ENCODE results near the gene COG5.
A peak's percentile ranks its signal among the peaks of the same experiment; 100 is the strongest.

COG5 gene

DNA sequence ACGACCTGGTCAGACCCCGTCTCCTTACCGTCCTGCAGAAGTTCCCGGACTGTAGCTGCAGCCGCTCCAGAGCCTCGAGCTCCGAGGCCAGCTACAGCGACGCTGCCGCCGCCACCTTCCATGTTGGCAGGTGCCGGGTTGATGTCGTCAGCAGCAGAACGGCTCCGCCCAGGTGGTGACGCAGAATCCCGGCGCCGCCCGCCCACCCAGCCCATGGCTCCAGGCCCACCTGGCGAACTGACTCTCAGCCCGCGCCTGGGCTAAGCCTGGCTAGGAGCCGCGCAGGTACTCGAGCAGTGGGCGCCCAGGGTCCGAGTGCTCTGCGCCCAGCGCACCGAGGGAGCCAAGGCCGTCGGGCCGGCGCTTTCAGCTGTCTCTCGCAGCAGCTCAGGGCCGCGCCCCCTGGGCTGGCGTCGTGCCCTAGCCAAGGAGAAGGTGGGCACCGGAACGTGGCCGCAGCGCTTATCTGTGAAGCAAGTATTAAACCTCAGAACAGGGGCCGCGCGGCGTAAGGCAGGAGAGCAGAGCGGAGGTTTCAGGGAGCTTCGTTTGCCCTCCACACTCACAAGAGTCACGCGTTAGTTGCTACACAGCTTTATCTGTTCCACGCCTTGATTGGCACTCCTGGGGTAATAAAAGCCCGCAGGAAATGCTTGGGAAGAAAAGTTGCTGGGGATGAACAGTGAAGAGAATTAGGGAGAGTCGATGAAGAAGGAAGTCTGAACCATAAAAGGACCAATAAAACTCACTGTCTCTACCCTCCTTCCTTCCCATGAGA, at the start of gene COG5, which contains the start of gene DUS4L:
Gene COG5 (minus strand): TSS at position 146 of the 778 bp plus-strand sequence. CDS start 24 bp downstream, at position 122.
Gene DUS4L (plus strand): TSS at position 197 of the 778 bp plus-strand sequence. CDS start 3,100 bp downstream, outside the sequence.
- peak within 1 kb of the TSS; percentile 38 for H3K9ac ChIP-seq

DNA sequence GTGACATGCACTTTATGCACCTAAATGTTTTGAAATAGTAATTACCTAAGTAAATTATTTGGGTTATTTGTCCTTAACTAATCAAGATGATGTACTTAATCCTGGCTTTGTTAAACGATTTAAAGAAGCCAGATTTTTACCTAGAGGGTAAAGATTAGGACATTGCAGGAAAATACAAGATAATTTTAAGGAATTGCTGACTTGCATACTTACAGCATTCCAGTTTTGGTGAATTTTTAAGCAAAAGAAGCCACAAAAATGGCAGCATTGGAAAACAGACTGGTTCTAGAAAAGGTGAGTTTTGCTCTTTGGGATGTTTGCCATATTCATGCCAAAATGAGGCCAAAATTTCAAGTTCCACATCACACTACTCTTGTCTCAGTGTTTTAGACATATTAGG, 49.7 kb upstream of the COG5 start:
- H3K27me3 ChIP-seq (ENCODE audit: control insufficient read depth, insufficient read depth, low read length), result no peaks in the 10 kb centered on the region
- no peaks in the 10 kb centered on the region for H3K36me3 ChIP-seq (ENCODE audit: control insufficient read depth, insufficient read depth, low read length)
- no peak overlapping the region for H2AFZ ChIP-seq
- no peak overlapping the region for H3K27ac ChIP-seq
- no peak overlapping the region for H3K9ac ChIP-seq
- peaks cover 6% of the 10 kb centered on the region for H3K4me1 ChIP-seq
- no peak for TF ChIP-seq CTCF (IDR thresholded peaks at IDR 0.05)
- no peaks in the 10 kb centered on the region for H3K9me3 ChIP-seq (ENCODE audit: control insufficient read depth, low read length)
- no peak overlapping the region for H3K4me3 ChIP-seq (ENCODE audit: low read depth, low read length)
- no peaks in the 10 kb centered on the region for H3K79me2 ChIP-seq
- H3K4me2 ChIP-seq (ENCODE audit: low read length), result no peak overlapping the region

More for the DNA sequence above, at the start of gene COG5, which contains the start of gene DUS4L:
- Histone ChIP-seq H3K4me1 (peaks cover 5% of the 10 kb centered on the region), H3K27me3 (ENCODE audit: control insufficient read depth, insufficient read depth, low read length) (no peaks in the 10 kb centered on the region), H3K9me3 (ENCODE audit: control insufficient read depth, low read length) (no peaks in the 10 kb centered on the region), H3K36me3 (ENCODE audit: control insufficient read depth, insufficient read depth, low read length) (no peaks in the 10 kb centered on the region), H3K27ac (peak within 1 kb of the TSS; percentile 88), H2AFZ (peak within 1 kb of the TSS; percentile 100), H3K4me2 (ENCODE audit: low read length) (peak within 1 kb of the TSS; percentile 87), H3K4me3 (ENCODE audit: low read depth, low read length) (peak within 1 kb of the TSS; percentile 89), H3K79me2 (peaks cover 8% of the 10 kb centered on the region)
- TF ChIP-seq CTCF (IDR thresholded peaks at IDR 0.05), result no peak

GRCh38 chr7:107610323-107610722, 46.6 kb upstream of the COG5 start:
- no peak overlapping the region for H2AFZ ChIP-seq
- no peaks in the 10 kb centered on the region for H3K27me3 ChIP-seq (ENCODE audit: control insufficient read depth, insufficient read depth, low read length)
- no peak for TF ChIP-seq CTCF (IDR thresholded peaks at IDR 0.05)
- no peaks in the 10 kb centered on the region for H3K9me3 ChIP-seq (ENCODE audit: control insufficient read depth, low read length)
- peaks cover 6% of the 10 kb centered on the region for H3K4me1 ChIP-seq
- no peak overlapping the region for H3K4me3 ChIP-seq (ENCODE audit: low read depth, low read length)
- H3K27ac ChIP-seq, result no peak overlapping the region
- no peak overlapping the region for H3K9ac ChIP-seq
- peak overlapping the region; percentile 37 for H3K4me2 ChIP-seq (ENCODE audit: low read length)
- H3K79me2 ChIP-seq, result no peaks in the 10 kb centered on the region
- H3K36me3 ChIP-seq (ENCODE audit: control insufficient read depth, insufficient read depth, low read length), result no peaks in the 10 kb centered on the region

DNA sequence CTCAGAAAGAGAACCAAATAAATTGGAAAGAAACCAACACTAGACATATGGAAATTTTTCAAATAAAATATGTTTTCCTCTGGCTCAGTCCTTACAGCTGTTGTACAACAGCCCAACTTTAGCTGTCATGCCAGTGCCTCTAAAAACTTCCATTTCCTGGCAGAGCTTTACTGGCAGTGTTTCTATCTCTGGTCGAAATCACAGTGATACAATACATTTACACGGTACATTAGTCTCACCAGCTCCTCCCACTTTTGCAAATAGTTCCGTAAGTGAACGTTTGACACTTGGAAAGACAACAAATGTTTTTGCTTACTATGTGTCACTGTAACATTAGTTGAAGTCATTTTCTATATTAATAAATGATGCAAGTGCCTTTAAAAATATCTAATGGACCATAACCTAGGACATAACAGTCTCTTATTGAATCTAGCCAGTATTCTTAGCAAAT, 46.1 kb upstream of the COG5 start:
- no peaks in the 10 kb centered on the region for H3K9me3 ChIP-seq (ENCODE audit: control insufficient read depth, low read length)
- no peak overlapping the region for H3K9ac ChIP-seq
- H3K4me1 ChIP-seq, result peaks cover 6% of the 10 kb centered on the region
- no peaks in the 10 kb centered on the region for H3K79me2 ChIP-seq
- no peak overlapping the region for H2AFZ ChIP-seq
- no peak overlapping the region for H3K4me3 ChIP-seq (ENCODE audit: low read depth, low read length)
- no peaks in the 10 kb centered on the region for H3K36me3 ChIP-seq (ENCODE audit: control insufficient read depth, insufficient read depth, low read length)
- no peaks in the 10 kb centered on the region for H3K27me3 ChIP-seq (ENCODE audit: control insufficient read depth, insufficient read depth, low read length)
- no peak for TF ChIP-seq CTCF (IDR thresholded peaks at IDR 0.05)
- H3K27ac ChIP-seq, result no peak overlapping the region
- peak overlapping the region; percentile 37 for H3K4me2 ChIP-seq (ENCODE audit: low read length)

Data from parathyroid adenoma (tissue), 2 donors.